Peyer's patch (tissue), 4 donors: Measurements from ENCODE around the gene STAT4.

Experiments used
- CTCF ChIP-seq, 6 experiments: fragments of 450-650 bp in 4 of 6; fragments of 200-600 bp in 2 of 6; sonication (generic) in 1 of 6; IDR thresholded peaks; one replicate each; pipeline ENCODE4 v1.5.1; 2017 to 2019; ENCODE audit warnings: antibody characterized with exemption in 6 of 6, mild to moderate bottlenecking in 3 of 6, moderate library complexity in 1 of 6
- POLR2A ChIP-seq, 2 donors: fragments of 450-650 bp; IDR thresholded peaks; one replicate each; pipeline ENCODE4 v1.5.1; 2017; ENCODE audit warnings: antibody characterized with exemption in 2 of 2, mild to moderate bottlenecking in 2 of 2, moderate library complexity in 2 of 2

- TF ChIP-seq CTCF (IDR thresholded peaks at IDR 0.05) (no peak), POLR2A (IDR thresholded peaks at IDR 0.05) (no peak)
These were observed 141.0 kb downstream of the STAT4 start for GRCh38 chr2:191009541-191010374.
